MM.1S (cell line): ENCODE measurements around the gene LGALS3BP.

ENCODE experiments used
- EZH2 ChIP-seq: fragments of 300-600 bp; sonication (generic); optimal IDR thresholded peaks from 2 replicates; pipeline ENCODE3; 2017; ENCODE audit warnings: low read depth, mild to moderate bottlenecking, antibody characterized with exemption, low read length, mixed read lengths
- EZH2phosphoT487 ChIP-seq: fragments of 300-600 bp; sonication (generic); IDR thresholded peaks from 2 replicates; pipeline ENCODE4 v1.6.1; 2018; ENCODE audit warnings: antibody characterized with exemption, low read length
- TF ChIP-seq, protein P1 (sequence below): fragments of 300-600 bp; sonication (generic); IDR thresholded peaks from 2 replicates; pipeline ENCODE4 v1.5.1; 2016; ENCODE audit warnings: antibody characterized with exemption, low read length, mixed read lengths

DNA sequence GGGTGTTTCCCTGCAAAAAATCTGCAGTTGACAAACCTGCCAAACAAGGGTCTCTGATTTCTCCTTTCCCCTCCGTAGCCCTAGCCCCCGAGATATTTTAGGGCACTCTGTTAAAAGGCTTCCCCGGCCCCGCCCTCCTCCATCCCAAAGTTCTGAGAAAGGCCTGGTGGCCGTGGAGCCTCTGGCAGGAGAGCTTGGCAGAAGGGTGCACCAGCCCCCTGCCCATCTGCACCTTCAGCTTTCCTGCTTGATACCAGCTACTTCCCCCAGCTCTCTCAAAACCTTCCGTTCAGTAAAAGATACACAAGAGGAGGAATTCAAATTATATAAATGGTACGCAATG lies 30.6 kb upstream of the LGALS3BP start:
- TF ChIP-seq EZH2, result no peak
- TF ChIP-seq, protein P1, sequence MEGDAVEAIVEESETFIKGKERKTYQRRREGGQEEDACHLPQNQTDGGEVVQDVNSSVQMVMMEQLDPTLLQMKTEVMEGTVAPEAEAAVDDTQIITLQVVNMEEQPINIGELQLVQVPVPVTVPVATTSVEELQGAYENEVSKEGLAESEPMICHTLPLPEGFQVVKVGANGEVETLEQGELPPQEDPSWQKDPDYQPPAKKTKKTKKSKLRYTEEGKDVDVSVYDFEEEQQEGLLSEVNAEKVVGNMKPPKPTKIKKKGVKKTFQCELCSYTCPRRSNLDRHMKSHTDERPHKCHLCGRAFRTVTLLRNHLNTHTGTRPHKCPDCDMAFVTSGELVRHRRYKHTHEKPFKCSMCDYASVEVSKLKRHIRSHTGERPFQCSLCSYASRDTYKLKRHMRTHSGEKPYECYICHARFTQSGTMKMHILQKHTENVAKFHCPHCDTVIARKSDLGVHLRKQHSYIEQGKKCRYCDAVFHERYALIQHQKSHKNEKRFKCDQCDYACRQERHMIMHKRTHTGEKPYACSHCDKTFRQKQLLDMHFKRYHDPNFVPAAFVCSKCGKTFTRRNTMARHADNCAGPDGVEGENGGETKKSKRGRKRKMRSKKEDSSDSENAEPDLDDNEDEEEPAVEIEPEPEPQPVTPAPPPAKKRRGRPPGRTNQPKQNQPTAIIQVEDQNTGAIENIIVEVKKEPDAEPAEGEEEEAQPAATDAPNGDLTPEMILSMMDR, result no peak
- TF ChIP-seq EZH2phosphoT487, result no peak
